ENCODE results near the gene HIVEP3. TPM values are rescaled to one million over a fixed set of nuclear protein-coding genes. Genes with fewer than 3 reads are reported as not detected.

The HIVEP3 gene
- total RNA-seq, 2 experiments from 2014 or later: 26.3 to 27.2 TPM

DNA sequence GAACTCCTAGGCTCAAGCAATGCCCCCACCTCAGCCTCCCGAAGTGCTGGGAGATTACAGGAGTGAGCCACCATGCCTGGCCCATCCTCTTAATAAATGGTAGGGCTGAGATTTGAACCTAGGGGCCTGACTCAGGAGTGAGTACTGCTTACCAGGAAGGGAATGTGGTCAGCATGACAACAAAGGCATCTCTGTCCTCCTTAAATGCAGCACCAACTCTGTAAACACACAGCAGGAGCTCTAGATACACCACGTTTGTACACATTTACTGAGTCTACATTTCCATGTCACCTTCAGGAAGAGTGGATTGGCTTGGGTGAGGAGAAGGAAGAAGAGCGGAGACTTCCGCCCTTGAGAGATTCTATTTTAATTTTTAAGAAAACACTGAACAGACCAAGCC, 38.5 kb downstream of the HIVEP3 start:
- POLR2A ChIA-PET: no interaction called here
- CTCF ChIA-PET: no interaction called here

GRCh38 chr1:41879617-41880016, 39.1 kb downstream of the HIVEP3 start:
- ChIA-PET POLR2A (no interaction called here), CTCF (no interaction called here)

DNA sequence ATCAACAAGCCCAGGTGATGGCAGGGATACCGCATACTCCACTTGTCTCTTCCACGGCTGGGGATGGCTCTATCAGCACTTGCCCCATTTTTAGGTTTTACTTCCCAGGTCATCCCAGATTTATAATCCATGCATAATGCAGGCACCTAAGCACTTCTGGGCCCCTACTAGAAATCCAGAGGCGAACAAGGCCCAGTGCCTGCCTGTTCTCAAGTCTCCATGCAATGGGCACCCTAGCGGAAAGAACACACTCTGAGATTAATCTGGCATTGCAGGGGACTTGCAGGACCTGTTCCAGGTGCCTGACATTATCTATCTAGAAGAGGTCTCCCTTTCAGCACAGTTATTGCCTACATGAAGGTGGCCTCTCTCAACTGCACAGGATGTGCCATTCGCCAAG, 39.8 kb downstream of the HIVEP3 start:
- CTCF ChIA-PET: no interaction called here

DNA sequence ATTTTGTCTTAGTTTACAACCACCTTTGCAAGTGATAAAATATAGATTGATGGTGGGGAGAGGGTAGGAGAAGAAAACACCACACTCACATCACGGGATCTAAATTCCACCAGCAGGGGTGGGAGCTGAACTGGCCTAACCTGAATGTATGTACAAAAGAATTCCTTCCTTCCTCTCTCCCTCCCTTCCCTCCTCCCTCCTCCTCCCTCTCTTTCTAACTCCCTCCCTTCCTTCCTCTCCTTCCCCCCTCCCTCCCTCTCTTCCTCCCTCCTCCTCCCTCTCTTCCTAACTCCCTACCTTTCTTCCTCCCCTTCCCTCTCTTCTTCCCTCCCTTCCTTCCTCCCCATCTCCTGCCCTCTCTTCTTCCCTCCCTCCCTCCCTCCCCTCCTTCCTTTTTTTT, 40.2 kb downstream of the HIVEP3 start:
- ChIA-PET POLR2A (no interaction called here), CTCF (no interaction called here)

More for the DNA sequence above, 39.8 kb downstream of the HIVEP3 start:
- POLR2A ChIA-PET: no interaction called here

GRCh38 chr1:41876576-41877445, 41.9 kb downstream of the HIVEP3 start:
- ChIA-PET CTCF (no interaction called here), POLR2A (no interaction called here)

GRCh38 chr1:41875487-41875886, 43.2 kb downstream of the HIVEP3 start:
- ChIA-PET POLR2A (no interaction called here), CTCF (no interaction called here)

DNA sequence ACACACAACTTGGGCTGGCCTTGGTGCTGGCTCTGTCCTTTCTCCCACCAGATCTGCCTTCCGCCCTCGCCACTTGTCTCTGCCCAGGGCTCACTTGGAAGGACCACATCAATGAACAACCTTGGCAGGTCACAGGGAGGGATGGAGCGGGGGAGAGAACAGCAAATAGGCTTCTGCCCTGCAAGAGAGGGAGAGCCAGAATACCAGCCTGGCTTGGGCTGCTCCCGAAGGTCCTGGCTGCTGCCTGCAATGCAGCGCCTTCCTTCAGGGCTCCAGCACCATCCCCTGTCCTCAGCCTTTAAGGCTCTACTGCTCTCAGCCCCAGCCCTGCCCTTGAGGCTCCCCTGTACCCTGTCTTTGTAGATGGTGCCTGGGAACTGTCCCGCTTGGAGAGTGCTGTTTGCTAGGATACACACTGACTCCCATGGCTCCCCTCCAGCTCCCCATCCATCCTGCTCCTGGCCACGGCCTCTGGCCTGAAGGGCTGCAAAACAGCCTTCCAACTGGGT, 43.8 kb downstream of the HIVEP3 start:
- CTCF ChIA-PET: no interaction called here
- POLR2A ChIA-PET: no interaction called here

DNA sequence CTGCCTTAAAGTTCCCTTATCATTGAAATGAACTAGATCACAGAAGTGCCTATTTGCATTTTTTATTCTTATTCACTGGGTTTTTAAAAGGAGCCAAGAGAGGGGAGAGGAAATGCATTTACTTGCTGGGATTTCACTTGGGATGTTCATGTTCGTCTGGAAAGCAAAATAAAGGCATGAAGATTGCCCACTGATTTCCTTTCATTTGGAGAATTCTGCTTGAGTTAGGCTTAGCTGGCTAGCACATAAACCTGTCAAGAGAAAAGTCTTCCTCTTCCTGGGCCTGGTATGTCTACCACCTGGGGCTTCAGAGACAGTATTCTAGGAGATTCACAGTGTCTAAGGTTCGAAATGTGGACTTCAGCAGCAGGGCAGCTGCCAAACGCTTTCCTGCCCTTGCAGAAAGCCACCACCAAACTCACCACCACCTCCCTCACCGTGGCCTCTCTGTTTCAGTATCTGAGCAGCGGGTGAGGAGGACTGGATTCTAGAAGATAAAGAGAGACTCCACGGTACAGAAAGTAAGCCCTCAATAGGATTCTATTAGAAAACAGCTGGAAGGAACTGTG, 44.5 kb downstream of the HIVEP3 start:
- ChIA-PET POLR2A (no interaction called here), CTCF (no interaction called here)

DNA sequence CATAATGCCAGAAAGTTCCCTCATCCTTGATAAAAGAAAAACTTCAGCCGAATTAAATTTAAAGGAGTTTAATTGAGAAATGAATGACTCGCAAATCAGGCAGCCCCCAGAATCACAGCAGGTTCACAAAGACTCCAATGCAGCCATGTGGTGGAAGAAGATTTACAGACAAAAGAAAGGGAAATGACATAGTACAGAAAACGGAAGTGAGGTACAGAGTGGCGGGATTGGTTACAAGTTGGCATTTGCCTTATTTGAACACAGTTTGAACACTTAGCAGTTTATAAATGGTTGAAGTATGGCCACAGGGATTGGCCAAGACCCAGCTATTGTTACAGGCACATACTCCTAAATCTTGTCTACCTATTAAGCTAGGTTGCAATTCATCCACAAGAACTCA, 46.6 kb downstream of the HIVEP3 start:
- ChIA-PET POLR2A (no interaction called here), CTCF (no interaction called here)

- POLR2A ChIA-PET: no interaction called here
- CTCF ChIA-PET: interaction anchor here (0.6 to 0.8 kb wide), 2 partner anchors 19 to 67 kb away, joined by 3 read pairs; no protein-coding TSS in a partner anchor
Observed at GRCh38 chr1:41870076-41870562, 48.6 kb downstream of the HIVEP3 start.

- CTCF ChIA-PET: interaction anchor here (0.5 kb wide), 1 partner anchor 17 kb away, joined by 3 read pairs; no protein-coding TSS in a partner anchor
- POLR2A ChIA-PET: interaction anchor here (0.7 kb wide), 1 partner anchor 52 kb away, joined by 8 read pairs; no protein-coding TSS in a partner anchor
Observed at GRCh38 chr1:41868241-41868998, 50.3 kb downstream of the HIVEP3 start.

- ChIA-PET CTCF (interaction anchor here (0.9 kb wide), 1 partner anchor 252 kb away, joined by 3 read pairs; no protein-coding TSS in a partner anchor), POLR2A (no interaction called here)
Observed at GRCh38 chr1:41866285-41866684, 52.4 kb downstream of the HIVEP3 start.

DNA sequence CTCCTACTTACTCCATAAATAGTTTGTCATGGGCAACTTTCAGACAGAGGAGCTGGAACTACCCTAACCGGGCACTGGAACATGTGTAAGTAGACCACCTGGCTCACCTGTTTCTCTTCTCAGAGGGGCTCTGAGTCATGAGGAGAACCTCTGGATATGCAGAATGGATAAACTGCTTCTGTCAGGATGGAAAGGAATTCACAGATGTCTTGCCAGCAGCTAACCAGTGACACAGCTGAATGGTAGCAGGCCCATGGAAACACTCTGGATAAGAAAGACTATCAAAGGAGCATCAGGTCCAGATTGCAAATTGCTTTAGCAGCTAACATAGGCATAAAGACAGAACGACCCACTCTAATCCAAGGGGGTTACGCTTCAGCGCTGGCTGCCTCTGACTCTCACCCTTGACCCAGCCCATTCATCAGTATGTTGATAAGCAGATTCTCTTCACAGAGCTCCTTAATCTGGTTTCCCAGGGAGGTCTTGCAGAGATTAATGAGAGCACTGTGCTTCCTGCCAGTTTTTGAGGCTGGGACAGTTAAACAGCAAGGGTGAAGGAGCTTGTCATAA, 54.2 kb downstream of the HIVEP3 start:
- ChIA-PET CTCF (interaction anchor here (0.7 to 0.9 kb wide), 2 partner anchors 45 to 53 kb away, joined by 3 read pairs; no protein-coding TSS in a partner anchor), POLR2A (no interaction called here)

GRCh38 chr1:41863718-41864117, 55.0 kb downstream of the HIVEP3 start:
- CTCF ChIA-PET: no interaction called here
- POLR2A ChIA-PET: no interaction called here

- ChIA-PET CTCF (interaction anchor here (0.8 kb wide), 1 partner anchor 120 kb away, joined by 3 read pairs; no protein-coding TSS in a partner anchor), POLR2A (no interaction called here)
Observed at GRCh38 chr1:41862384-41863221, 56.1 kb downstream of the HIVEP3 start.

GRCh38 chr1:41861535-41862383, 57.0 kb downstream of the HIVEP3 start:
- ChIA-PET CTCF (interaction anchor here (0.6 to 2.0 kb wide), 3 partner anchors 50 to 288 kb away, joined by 3 to 4 read pairs (median 3); no protein-coding TSS in a partner anchor), POLR2A (no interaction called here)

DNA sequence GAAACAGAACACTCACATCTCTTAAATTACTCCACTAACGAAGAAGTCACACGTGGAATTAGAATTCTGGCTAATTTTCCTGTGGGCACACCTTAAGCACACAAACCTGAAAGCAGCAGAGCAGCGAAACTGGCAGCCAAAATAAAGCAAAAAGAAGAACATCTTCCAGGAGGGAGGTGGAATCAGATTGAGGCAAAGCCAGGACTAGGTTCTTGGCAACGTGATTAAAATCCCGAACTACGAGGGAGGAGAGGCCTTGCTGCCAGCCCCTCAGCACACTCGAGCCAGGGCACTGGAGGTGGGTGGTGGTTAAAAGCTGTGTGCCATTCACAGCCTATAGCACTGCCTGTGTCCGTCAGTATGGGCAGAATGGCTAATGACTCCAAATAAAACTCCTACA, 58.0 kb downstream of the HIVEP3 start:
- CTCF ChIA-PET: interaction anchor here (2.0 kb wide), 1 partner anchor 287 kb away, joined by 4 read pairs; no protein-coding TSS in a partner anchor

DNA sequence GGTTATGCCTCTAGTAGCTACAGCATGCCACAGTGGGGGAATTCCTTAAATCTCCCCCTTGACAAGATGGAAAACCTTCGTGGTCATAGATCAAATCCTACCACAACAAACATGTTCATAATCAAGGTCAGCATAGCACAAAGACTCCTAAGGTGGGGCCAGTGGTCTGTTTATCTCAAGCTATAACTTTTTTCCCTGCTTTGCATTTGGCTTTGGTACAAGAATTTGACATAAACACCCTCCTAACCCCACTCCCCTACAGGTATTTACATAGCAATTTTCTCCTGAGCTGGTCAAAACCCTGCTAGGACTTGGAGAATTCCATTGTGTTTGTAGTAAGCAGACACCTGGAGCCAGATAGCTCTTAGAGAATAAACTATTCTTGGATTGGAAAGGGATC, 58.5 kb downstream of the HIVEP3 start:
- CTCF ChIA-PET: interaction anchor here (2.0 kb wide), 1 partner anchor 287 kb away, joined by 4 read pairs; no protein-coding TSS in a partner anchor
- POLR2A ChIA-PET: no interaction called here

More for the DNA sequence above, 58.0 kb downstream of the HIVEP3 start:
- POLR2A ChIA-PET: no interaction called here

Data from activated CD8-positive, alpha-beta memory T cell treated with anti-CD3 and anti-CD28 coated beads for 36 hours (primary cell).